Nephron progenitor cell (in vitro differentiated cells): Measurements from ENCODE around the gene MAB21L1.

Source experiments
- DNase-seq: peaks from one replicate; pipeline ENCODE4 v3.0.0; 2021
- H3K27ac Mint-ChIP-seq: 2 replicates; pipeline ENCODE4 v1.8.0; 2021; ENCODE audit warnings: mild to moderate bottlenecking, moderate library complexity, mixed read lengths
- H3K27me3 Mint-ChIP-seq: 2 replicates; pipeline ENCODE4 v1.8.0; 2021; ENCODE audit warnings: mild to moderate bottlenecking, low read depth, mixed read lengths; ENCODE audit not compliant: poor library complexity
- H3K36me3 Mint-ChIP-seq: 2 replicates; pipeline ENCODE4 v1.8.0; 2021; ENCODE audit warnings: low read depth, mixed read lengths
- H3K4me1 Mint-ChIP-seq: 2 replicates; pipeline ENCODE4 v1.8.0; 2021; ENCODE audit warnings: mixed read lengths
- H3K4me3 Mint-ChIP-seq: 2 replicates; pipeline ENCODE4 v1.8.0; 2021; ENCODE audit warnings: mild to moderate bottlenecking, moderate library complexity, mixed read lengths
- H3K9me3 Mint-ChIP-seq: 2 replicates; pipeline ENCODE4 v1.8.0; 2021; ENCODE audit warnings: mild to moderate bottlenecking, moderate library complexity, mixed read lengths
- TF ChIP-seq, protein P1 (sequence below): fragments of 200-600 bp; sonication (generic); IDR thresholded peaks from 2 replicates; pipeline ENCODE4 v1.5.0; 2021; ENCODE audit warnings: antibody characterized with exemption

Gene MAB21L1

DNA sequence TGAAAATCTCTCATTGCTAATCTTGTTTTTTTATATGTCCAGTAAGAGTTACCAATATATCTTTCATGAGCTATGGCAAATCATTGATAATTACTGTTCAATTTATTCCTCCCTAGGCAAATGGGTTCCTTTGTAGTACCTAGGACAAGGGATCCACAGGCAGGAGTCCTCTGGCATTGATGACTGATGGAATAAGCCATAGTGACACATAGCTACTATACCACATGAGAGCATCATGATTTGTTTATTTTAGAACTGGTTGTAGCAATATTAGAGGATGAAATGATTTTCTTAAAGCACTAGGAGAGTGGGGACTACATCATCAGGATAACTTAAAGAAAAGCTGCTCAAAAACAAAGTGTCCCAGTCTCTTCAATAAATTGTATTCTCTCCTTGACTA lies 21.7 kb upstream of the MAB21L1 start:
- no peak overlapping the region for H3K4me3 Mint-ChIP-seq
- no peak overlapping the region for H3K27ac Mint-ChIP-seq
- H3K36me3 Mint-ChIP-seq, result no peaks in the 10 kb centered on the region
- TF ChIP-seq, protein P1, sequence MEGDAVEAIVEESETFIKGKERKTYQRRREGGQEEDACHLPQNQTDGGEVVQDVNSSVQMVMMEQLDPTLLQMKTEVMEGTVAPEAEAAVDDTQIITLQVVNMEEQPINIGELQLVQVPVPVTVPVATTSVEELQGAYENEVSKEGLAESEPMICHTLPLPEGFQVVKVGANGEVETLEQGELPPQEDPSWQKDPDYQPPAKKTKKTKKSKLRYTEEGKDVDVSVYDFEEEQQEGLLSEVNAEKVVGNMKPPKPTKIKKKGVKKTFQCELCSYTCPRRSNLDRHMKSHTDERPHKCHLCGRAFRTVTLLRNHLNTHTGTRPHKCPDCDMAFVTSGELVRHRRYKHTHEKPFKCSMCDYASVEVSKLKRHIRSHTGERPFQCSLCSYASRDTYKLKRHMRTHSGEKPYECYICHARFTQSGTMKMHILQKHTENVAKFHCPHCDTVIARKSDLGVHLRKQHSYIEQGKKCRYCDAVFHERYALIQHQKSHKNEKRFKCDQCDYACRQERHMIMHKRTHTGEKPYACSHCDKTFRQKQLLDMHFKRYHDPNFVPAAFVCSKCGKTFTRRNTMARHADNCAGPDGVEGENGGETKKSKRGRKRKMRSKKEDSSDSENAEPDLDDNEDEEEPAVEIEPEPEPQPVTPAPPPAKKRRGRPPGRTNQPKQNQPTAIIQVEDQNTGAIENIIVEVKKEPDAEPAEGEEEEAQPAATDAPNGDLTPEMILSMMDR, result no peak
- no peaks in the 10 kb centered on the region for H3K9me3 Mint-ChIP-seq
- peaks cover 3% of the 10 kb centered on the region for H3K27me3 Mint-ChIP-seq
- H3K4me1 Mint-ChIP-seq, result peaks cover 14% of the 10 kb centered on the region
- DNase-seq, result no peak

DNA sequence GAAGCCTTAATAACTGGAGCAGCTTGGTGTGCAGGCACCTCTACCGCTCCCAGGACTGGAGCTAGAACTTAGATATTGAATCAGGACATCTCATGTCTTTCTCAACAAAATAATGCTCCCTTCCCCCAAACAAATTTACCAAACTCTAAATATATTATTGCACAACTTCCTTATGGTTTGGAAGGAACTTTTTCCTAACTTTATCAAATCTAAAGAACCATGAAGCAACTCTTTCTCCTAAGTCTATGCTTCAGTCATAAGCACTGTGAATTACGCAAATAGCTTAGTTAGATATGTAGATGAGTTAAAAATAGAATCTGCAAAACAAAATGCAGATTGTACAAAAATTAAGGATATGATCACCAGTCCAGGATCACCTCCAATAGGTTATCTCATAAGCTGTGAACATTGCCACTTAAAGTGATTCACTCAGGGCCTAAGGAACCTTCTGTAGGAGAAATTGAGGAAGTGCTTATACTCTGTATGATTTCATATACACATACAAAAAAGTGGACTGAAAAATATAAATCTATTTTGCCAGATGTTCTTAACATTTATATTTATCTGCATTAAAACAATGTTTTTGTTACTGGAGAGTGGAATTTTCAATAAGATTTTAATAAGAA lies 20.4 kb upstream of the MAB21L1 start:
- H3K36me3 Mint-ChIP-seq, result no peaks in the 10 kb centered on the region
- no peak overlapping the region for H3K4me3 Mint-ChIP-seq
- no peak for DNase-seq
- TF ChIP-seq, protein P1, result no peak
- no peaks in the 10 kb centered on the region for H3K9me3 Mint-ChIP-seq
- no peak overlapping the region for H3K27ac Mint-ChIP-seq
- H3K27me3 Mint-ChIP-seq, result peaks cover 3% of the 10 kb centered on the region
- H3K4me1 Mint-ChIP-seq, result peaks cover 11% of the 10 kb centered on the region

DNA sequence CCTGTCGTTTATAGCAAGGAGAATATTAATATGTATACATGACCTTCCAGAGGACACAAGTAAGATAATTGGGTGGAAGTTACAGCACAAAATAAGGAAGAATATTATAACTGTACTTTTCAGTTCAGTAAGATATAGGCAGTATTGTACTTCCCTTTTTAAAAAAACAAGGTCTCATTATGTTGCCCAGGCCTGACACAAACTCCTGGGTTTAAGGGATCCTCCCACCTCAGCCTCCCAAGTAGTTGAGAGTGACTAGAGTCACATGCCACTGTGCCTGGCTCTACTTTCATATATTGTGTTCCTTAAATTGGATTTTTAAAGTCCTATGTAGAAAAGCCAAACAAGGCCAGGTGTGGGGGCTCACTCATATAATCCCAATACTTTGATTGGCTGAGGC lies 19.5 kb upstream of the MAB21L1 start:
- no peaks in the 10 kb centered on the region for H3K9me3 Mint-ChIP-seq
- H3K27ac Mint-ChIP-seq, result no peak overlapping the region
- peaks cover 9% of the 10 kb centered on the region for H3K4me1 Mint-ChIP-seq
- peaks cover 3% of the 10 kb centered on the region for H3K27me3 Mint-ChIP-seq
- no peak for DNase-seq
- TF ChIP-seq, protein P1, result no peak
- H3K4me3 Mint-ChIP-seq, result no peak overlapping the region
- H3K36me3 Mint-ChIP-seq, result no peaks in the 10 kb centered on the region

DNA sequence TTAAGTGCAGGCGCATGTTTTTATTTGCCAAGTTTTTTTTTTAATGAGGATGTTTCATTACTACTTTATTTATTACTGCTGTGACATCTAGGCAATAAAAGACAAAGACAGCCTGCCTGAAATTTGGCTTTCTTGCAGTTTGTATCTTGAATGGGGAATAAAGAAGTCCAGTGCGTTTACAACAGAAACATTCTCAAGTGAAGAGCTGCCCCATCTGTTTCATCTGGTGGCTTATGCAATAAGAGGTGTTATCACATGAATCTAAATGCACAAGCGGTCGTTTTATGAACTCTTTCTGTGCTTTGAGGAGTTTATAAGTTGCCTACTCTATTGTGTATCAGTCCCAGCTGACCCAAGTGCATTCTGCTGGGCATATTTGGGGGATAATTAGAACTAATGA lies 12.6 kb upstream of the MAB21L1 start:
- TF ChIP-seq, protein P1, result no peak
- Mint-ChIP-seq H3K27ac (no peak overlapping the region), H3K27me3 (no peaks in the 10 kb centered on the region), H3K4me1 (peaks cover 8% of the 10 kb centered on the region), H3K9me3 (no peaks in the 10 kb centered on the region), H3K36me3 (no peaks in the 10 kb centered on the region), H3K4me3 (no peak overlapping the region)
- DNase-seq, result no peak

DNA sequence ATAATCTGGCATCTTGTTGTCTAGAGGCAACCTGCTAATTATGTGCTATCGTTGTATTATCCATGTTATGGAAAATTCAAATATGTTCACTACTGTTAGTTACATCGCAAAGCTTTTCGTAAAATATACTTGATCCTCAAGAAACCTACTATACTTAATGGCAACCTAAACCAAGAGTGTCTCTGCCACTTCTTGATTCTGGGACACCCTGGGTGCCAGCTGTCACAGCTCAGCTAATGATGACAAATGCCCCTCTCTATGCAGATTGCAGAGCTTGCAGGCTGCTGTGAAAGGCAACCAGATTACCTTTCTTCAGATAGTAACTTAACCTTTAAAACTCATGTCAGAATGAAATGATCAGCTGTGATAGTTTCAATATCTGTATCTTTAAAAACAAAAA lies 8.9 kb upstream of the MAB21L1 start:
- Mint-ChIP-seq H3K9me3 (no peaks in the 10 kb centered on the region), H3K27me3 (peaks cover 14% of the 10 kb centered on the region), H3K36me3 (no peaks in the 10 kb centered on the region), H3K4me3 (no peak overlapping the region), H3K4me1 (peaks cover 8% of the 10 kb centered on the region), H3K27ac (no peak overlapping the region)
- TF ChIP-seq, protein P1, result no peak
- no peak for DNase-seq

DNA sequence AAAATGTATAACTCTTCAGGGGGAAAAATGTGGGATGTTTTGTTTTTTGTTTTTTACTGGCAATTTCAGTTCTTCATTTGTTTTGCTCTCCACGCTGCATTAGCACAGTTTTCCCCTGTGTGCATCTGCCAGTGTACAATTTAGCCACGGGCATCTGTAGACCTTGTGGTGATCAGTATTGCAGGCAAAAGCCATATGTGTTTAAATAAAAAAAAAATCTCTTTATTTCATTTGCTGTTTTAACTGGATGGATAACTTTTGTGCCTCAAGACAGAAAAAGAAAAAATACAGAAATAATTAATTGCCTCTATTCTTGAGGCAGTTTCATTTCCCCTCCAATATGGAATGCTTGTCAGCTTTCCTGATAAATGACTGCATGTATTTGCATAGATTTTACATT lies 7.9 kb upstream of the MAB21L1 start:
- H3K4me3 Mint-ChIP-seq, result no peak overlapping the region
- TF ChIP-seq, protein P1, result no peak
- peaks cover 25% of the 10 kb centered on the region for H3K27me3 Mint-ChIP-seq
- H3K27ac Mint-ChIP-seq, result no peak overlapping the region
- no peaks in the 10 kb centered on the region for H3K9me3 Mint-ChIP-seq
- H3K36me3 Mint-ChIP-seq, result no peaks in the 10 kb centered on the region
- peaks cover 6% of the 10 kb centered on the region for H3K4me1 Mint-ChIP-seq
- no peak for DNase-seq
